HG02840 (cell line): ENCODE results near the gene PLA2G2C.

Source experiments
- ATAC-seq: cut with Tn5 transposase; IDR thresholded peaks from one replicate; pipeline ENCODE4 v1.9.1; 2021; ENCODE audit warnings: mild to moderate bottlenecking, moderate library complexity, moderate number of reproducible peaks; ENCODE audit not compliant: unreplicated experiment, low FRiP score

The PLA2G2C gene

DNA sequence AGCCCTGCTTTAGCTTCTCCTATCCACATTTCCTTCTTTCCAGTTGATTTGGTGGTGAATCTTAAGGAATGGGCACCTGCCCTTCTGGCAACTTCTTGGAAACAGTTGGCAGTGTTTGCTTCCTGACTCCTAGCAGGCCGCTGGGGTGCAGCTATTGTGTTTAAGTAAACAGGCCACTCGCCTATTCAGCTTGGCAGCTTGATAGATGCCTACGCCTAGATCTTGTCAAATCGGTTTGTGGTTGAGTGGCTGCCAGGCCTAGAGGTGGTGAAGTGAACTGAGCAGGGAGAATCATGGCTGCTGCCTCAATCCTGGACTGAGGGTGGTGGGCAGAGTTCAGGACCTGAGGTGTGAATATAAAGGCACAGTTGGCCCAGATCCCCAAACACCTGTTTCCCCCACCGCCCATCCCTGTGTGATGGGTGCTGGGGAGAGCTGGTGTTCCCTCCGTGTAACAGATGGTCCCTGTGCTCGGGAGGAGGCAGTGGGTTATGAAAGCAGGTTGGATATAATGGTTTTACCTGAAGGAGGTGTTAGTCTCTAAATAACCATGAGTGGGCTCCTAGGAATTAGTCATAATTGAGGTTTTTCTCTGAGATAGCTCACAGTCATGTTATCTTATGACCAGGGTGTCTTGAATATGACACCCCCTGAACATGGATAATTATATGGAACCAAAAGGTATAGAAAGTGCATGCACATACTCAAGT, 940 bp upstream of the PLA2G2C start:
- ATAC-seq, result no peak

DNA sequence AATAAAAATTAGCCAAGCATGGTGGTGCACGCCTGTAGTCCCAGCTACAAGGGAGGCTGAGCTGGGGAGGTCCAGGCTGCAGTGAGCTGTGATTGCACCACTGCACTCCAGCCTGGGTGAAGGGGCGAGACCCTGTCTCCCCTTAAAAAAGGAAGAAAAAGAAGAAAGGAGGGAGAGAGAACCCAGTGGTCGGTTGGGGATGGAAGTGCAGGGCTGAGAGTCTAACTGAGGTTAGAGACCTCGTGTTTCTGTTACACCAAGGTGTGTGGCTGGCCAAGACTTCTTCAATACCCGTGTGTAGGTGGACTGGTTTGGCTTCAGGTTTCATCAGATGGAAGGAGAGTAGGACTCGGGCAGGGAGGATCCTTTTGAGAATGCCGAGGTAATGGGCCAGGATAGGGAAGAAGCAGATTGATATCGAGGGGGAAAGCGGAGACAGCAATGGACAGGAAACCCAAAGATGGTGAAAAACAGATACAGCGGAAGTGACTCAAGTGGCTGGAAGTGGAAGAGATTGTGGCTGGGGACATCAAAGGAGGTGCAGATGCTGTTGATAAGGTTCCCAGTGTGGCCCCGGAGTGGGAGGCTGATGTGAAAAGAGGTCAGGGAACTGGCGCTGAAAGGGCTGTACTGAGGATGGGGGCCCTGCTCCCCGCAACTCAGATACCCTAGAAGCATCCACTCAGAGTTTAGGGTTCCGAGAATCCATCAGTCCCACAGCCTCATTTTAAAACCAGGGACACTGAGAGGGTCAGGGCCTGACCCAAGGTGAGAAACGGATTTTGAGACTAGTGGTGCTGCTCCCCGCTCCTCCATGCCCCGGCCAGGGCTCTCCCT, 1.1 kb downstream of the PLA2G2C start:
- ATAC-seq, result no peak

DNA sequence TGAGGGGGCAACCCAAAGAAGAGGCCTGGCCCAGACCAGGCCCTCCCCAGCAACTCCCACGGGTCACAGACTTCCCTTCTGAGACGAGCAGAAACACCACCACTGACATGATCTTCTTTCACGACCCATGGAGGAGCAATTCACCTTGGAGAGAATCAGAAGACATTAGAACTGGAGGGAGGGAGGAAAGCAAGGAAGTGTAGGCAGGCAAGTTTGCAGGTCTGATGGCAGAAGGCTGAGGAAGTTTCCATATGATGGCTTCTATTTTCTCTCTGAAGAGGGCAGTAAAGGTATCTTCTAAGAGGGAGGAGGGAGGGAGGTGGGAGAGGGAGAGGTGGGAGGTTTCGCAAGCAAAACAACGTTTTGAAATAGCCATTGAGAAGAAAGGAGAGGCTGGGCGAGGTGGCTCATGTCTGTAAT, 1.8 kb downstream of the PLA2G2C start:
- no peak for ATAC-seq

GRCh38 chr1:20183616-20184271, 2.6 kb downstream of the PLA2G2C start:
- no peak for ATAC-seq

DNA sequence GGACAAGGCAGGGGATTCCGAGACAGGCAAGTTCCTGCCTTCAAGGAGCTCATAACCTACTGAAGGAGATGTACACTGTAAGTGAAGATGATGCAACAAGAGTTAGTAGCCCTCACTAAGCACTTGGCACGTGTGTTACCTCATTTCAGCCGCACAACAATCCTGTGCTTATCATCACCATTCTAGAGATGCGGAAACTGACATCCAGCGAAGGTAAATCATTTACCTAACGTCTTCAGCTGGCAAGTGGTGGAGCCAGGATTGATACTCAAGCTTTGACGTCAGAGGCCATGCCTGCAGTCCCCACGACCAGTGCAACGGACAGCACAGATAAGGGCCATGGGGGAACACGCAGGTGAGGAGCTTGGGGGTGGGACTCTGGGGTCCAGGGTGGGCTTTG, 3.3 kb downstream of the PLA2G2C start:
- no peak for ATAC-seq

- no peak for ATAC-seq
These were observed 3.9 kb downstream of the PLA2G2C start for GRCh38 chr1:20182415-20182814.

- no peak for ATAC-seq
These were observed 5.5 kb downstream of the PLA2G2C start for GRCh38 chr1:20180844-20181207.

- ATAC-seq, result no peak
These were observed 6.0 kb downstream of the PLA2G2C start for GRCh38 chr1:20180129-20180843.

GRCh38 chr1:20179371-20180128, 6.8 kb downstream of the PLA2G2C start:
- ATAC-seq, result no peak

- no peak for ATAC-seq
These were observed 7.5 kb downstream of the PLA2G2C start for GRCh38 chr1:20178634-20179370.

DNA sequence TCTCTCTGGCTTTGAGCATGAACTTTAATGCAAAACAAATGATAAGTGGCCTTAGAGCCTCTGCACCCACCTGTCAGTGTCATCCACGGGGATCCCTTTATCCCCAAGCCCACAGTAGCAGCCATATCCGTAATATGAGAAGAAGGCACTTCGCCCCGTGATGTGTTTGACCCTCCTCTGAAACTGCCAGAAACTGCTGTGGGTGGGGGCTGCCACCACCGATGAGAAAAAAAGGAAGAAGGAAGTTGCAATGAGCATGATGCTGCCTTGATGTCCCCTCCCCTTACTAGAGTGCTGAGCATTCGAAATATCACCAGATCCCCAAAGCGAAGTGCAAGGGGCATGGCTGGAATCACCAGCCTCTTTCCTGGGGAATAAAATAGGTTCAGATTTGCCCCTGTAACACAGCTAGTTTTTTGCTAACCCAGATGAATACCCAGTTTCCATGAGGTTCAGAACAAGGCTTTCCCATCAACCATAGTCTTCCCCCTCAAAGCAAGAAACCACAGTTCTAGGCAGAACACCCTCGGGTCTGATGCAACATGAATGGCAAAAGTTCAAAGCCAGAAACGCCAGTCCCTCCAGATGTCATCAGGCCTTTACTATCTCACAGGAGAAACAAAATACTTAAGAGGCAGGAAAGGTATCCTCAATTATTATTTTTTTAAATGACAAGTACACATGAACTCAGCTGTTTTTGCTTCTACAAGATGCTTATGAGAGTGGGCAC, 11.2 kb downstream of the PLA2G2C start:
- no peak for ATAC-seq

DNA sequence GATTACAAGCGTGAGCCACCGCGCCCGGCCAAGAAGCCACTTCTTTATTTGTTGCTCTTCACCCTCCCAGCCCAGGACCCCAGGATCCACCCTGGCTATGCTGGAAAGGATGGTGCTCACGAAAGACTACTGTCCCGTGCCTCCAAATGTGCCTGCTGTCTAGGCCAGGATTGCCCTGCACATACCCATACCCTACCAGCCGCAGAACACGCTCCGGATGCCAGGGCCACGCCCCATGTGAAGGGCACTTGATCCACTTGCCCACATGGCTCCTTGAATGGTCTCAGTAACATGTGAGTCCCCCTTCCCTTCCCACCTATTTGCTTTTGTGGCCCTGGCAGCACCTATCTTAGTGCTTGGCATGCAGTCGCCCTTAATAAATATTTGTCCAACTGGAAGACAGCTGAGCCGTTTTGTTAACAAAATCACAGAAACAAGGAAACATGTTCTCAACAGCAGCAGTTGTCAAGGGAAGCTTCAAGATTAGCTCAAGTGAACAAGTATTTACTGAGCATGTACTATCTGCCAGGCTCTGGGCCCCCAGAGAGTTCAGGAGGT, 14.2 kb downstream of the PLA2G2C start:
- ATAC-seq, result no peak

GRCh38 chr1:20169932-20170331, 16.4 kb downstream of the PLA2G2C start:
- ATAC-seq, result no peak

DNA sequence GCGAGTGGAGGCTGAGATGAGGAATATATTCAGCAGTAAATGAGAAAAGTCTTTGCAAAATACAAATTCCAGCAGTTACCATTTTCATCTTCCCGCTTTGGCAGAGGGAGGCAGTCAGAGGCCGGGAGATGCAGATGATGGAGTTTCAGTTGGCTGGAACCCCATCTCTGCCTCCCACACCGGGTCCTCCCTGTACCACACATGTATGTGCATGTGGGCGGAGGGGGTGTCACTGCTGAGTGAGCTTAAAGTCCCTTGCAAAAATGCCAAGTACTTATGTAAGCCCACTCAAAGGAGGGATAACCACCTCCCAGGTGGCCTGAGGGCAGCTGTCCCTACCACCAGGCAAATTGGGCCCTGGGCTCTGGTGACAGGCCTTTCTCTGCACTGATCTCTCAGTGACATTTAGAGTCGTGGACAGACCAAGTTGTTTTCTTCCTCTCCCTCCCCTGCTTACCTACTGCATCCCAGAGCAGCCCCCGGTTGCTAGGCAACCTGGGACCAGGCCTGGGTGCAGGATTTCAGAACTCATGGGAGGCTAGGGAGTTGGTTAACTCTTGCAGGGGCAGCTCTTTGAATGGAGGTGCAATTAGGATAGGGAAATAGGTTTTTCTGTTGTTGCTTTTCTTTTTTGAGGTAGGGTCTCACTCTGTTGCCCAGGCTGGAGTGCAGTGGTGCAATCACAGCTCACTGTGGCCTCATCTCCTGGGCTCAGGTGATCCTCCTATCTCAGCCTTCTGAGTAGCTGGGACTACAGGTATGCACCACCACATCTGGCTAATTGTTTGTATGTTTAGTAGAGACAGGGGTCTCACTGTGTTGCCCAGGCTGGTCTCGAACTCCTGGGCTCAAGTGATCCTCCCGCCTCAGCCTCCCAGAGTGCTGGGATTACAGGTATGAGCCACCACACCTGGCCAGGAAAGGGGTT, 17.5 kb downstream of the PLA2G2C start:
- ATAC-seq, result no peak

DNA sequence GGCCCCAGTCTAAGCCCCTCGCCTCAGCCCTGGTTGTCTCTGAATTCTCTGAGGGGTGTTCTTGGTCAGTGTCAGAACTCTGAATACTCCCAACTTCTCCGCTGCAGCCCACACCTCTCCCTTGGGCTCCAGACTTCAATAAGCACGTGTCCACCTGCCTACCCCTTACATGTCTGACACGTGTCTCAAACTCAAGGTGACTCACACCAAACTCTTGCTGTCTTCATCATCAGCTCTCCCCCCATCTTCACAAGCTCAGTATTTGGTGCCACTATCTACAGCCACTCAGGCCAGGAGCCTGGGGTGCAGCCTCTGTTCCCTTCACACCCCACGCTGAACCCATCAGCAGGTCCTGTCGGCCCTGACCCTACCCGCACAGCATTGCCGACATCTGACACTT, 19.2 kb downstream of the PLA2G2C start:
- ATAC-seq, result no peak

DNA sequence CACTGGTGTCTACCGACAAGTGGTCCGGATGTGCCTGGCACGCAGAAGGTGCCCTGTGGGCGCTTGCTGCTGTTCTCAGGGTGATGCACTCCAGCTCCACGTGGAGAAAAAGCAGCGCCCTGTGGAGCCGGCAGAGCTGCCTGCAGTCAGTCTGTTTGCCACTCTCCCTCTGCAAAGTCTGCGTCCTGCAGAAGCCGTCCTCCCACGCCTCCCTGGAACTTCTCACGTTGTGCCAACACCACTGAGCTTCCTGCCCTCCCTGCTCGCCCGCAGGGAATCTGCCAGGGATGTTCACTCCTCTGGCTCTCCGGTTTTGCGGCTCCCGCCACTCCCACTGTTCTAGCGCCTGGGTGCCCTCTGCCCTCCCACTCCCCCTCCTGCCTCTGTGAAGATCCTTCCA, 20.3 kb downstream of the PLA2G2C start:
- no peak for ATAC-seq

- no peak for ATAC-seq
These were observed 20.8 kb downstream of the PLA2G2C start for GRCh38 chr1:20165522-20165951.
